ENCODE data around the gene C10orf88.

Gene C10orf88

GRCh38 chr10:122953902-122954730, at the start of gene C10orf88:
Gene C10orf88 (minus strand): TSS chr10:122954227. CDS start chr10:122954178, 49 bp downstream.
- DNase-seq (ENCODE audit: low spot score in 2 of 2) (peak; percentile 87 to 97), ATAC-seq (peak; percentile 98)
- Mint-ChIP-seq H3K27ac (peak within 1 kb of the TSS; percentile 94), H3K4me1 (peaks cover 23% of the 10 kb centered on the region), H3K36me3 (peaks cover 35% of the 10 kb centered on the region), H3K4me3 (peak within 1 kb of the TSS; percentile 89), H3K9me3 (no peaks in the 10 kb centered on the region)

DNA sequence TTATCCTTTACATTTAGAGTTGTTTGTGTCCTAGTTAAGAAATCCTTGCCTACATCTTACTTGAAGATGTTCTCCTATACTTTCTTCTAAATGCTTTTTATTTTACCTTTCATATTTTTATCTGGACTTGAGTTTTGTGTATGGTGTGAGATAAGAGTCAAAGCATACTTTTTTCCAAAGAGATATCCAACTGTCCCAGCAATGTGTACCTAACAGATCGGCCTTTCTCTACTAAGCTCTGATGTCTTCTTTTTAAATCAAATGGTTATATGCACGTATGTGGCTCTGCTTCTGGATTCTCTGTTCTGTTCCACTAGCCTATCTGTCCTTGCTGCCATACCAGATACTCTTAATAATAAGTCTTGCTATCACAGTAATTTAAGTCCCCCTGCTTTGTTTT, 47.3 kb upstream of the C10orf88 start:
- DNase-seq (ENCODE audit: low spot score in 2 of 2) (no peak), ATAC-seq (no peak)
- Mint-ChIP-seq H3K36me3 (peaks cover 44% of the 10 kb centered on the region), H3K27ac (peak overlapping the region; percentile 67), H3K4me3 (no peak overlapping the region), H3K4me1 (peaks cover 46% of the 10 kb centered on the region), H3K9me3 (no peaks in the 10 kb centered on the region)

DNA sequence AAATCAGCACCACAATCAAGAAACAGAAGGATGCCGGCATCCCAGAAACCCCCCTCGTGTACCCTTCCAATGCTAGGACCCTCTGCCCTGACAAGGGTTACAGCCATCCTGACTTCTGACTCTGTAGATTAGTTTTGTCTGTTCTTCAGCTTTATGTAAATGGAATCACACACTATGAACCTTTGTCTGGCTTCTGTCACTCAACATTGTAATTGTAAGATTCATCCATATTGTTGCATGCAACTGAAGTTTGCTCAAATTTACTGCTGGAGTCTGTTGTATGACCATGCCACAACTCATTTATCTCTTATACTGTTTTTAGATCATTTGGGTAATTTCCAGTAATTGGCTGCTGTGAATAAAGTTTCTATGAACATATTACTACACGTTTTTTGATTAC, 46.1 kb upstream of the C10orf88 start:
- no peaks in the 10 kb centered on the region for H3K9me3 Mint-ChIP-seq
- DNase-seq (ENCODE audit: low spot score in 2 of 2) = no peak
- peaks cover 40% of the 10 kb centered on the region for H3K4me1 Mint-ChIP-seq
- no peak overlapping the region for H3K4me3 Mint-ChIP-seq
- peak; percentile 21 for ATAC-seq
- H3K36me3 Mint-ChIP-seq = peaks cover 52% of the 10 kb centered on the region
- H3K27ac Mint-ChIP-seq = no peak overlapping the region

GRCh38 chr10:122999347-122999746, 45.3 kb upstream of the C10orf88 start:
- peak; percentile 58 for ATAC-seq
- no peak for DNase-seq (ENCODE audit: low spot score in 2 of 2)
- no peak overlapping the region for H3K4me3 Mint-ChIP-seq
- H3K36me3 Mint-ChIP-seq = peaks cover 56% of the 10 kb centered on the region
- H3K27ac Mint-ChIP-seq = no peak overlapping the region
- peaks cover 40% of the 10 kb centered on the region for H3K4me1 Mint-ChIP-seq
- H3K9me3 Mint-ChIP-seq = no peaks in the 10 kb centered on the region

DNA sequence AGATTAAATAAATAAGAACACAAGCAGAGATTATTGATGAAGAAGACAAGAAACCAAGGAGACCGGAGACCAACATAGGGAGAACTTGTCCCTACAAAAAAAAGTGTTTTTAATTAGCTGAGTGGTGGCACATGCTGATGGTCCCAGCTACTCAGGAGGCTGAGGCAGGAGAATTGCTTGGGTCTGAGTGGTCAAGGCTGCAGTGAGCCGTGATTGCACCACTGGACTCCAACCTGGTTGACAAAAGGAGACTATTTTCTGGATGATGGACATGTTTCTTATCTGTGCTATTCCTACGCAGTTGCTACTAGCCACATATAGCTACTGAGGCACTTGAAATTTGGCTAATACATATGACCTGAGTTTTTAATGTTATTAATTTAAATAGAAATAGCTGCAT, 44.9 kb upstream of the C10orf88 start:
- H3K9me3 Mint-ChIP-seq = no peaks in the 10 kb centered on the region
- H3K4me1 Mint-ChIP-seq = peaks cover 37% of the 10 kb centered on the region
- ATAC-seq (no peak), DNase-seq (ENCODE audit: low spot score in 2 of 2) (no peak)
- no peak overlapping the region for H3K4me3 Mint-ChIP-seq
- H3K27ac Mint-ChIP-seq = peak overlapping the region; percentile 40
- H3K36me3 Mint-ChIP-seq = peaks cover 56% of the 10 kb centered on the region

DNA sequence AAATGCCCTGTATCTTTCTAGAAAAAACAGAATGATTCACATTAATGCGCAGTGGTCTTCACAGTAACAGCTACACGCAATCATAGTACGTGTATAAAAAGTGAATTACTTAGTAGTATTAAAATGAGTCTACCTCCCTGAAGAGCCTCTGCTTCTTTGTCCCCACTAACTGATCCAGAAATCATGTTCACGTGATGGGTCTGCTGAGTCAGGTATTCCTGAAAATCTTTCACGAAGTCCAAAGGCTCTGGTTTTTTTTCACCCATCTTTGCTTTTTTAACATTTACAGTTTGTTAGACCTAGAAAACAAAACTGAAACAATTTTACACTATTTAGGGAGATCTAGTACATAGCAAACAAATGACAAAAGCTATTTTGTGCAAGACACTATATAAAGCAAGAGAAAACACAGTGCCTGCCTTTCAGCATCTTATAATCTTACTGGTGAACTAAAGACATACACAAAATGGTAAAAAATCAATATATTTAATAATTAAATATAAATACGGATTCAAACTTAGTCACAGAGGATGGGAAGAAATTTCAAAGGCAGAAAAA, 44.4 kb upstream of the C10orf88 start:
- peaks cover 33% of the 10 kb centered on the region for H3K4me1 Mint-ChIP-seq
- no peak for ATAC-seq
- H3K27ac Mint-ChIP-seq = peak overlapping the region; percentile 40
- H3K9me3 Mint-ChIP-seq = no peaks in the 10 kb centered on the region
- H3K36me3 Mint-ChIP-seq = peaks cover 60% of the 10 kb centered on the region
- H3K4me3 Mint-ChIP-seq = no peak overlapping the region
- no peak for DNase-seq (ENCODE audit: low spot score in 2 of 2)

GRCh38 chr10:122997864-122998263, 43.8 kb upstream of the C10orf88 start:
- Mint-ChIP-seq H3K4me3 (no peak overlapping the region), H3K4me1 (peaks cover 33% of the 10 kb centered on the region), H3K36me3 (peaks cover 65% of the 10 kb centered on the region), H3K9me3 (no peaks in the 10 kb centered on the region), H3K27ac (peak overlapping the region; percentile 40)
- DNase-seq (ENCODE audit: low spot score in 2 of 2) (no peak), ATAC-seq (no peak)

DNA sequence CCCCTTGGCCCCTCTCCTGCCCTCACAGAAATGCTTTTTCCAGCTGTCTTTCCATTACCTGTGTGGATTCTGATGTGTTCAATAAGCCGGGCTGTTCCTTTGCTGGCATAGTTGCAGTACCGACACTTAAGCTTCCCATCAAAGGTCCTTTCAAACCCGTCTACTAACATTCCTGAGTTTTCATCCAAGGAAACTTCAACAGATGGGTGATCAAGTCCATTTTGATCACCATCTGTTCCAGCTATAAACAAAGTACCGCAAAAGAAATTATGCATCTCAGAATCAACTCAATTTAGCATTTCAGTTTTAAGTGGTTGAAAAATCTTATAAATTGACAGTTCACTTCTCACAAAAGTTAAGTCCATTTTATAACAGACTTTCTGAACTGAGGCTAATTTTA, 41.9 kb upstream of the C10orf88 start:
- peaks cover 78% of the 10 kb centered on the region for H3K36me3 Mint-ChIP-seq
- H3K4me3 Mint-ChIP-seq = no peak overlapping the region
- H3K4me1 Mint-ChIP-seq = peaks cover 20% of the 10 kb centered on the region
- ATAC-seq (no peak), DNase-seq (ENCODE audit: low spot score in 2 of 2) (no peak)
- no peaks in the 10 kb centered on the region for H3K9me3 Mint-ChIP-seq
- peak overlapping the region; percentile 44 for H3K27ac Mint-ChIP-seq

DNA sequence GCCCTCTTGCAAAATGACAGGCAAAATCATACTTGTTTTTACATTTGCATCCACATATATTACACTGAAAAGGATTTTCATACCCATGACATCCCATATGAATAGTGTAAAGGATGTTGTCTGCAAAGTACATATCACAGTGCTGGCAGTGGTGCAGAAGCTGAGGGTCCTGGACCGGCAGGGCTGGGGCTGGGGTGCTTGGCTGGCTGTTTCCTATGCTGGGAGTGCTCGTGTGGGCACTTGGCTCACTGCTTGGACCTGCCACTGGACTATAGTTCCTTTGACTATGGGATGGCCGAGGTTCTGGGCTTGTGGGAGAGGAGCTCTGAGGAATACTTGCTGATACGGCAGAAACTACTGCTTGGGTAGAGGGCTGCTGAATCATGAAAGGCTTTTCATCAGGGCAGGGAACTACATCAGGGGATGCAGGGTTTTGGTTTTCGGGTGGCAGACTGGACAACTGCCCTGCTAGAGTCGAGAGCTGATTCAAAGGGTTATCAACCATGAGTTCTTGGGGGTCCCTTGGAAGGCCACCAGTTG, 39.8 kb upstream of the C10orf88 start:
- Mint-ChIP-seq H3K4me1 (no peaks in the 10 kb centered on the region), H3K36me3 (peaks cover 83% of the 10 kb centered on the region), H3K9me3 (no peaks in the 10 kb centered on the region), H3K4me3 (no peak overlapping the region), H3K27ac (no peak overlapping the region)
- ATAC-seq (no peak), DNase-seq (ENCODE audit: low spot score in 2 of 2) (no peak)

GRCh38 chr10:122992031-122992585, 38.1 kb upstream of the C10orf88 start:
- Mint-ChIP-seq H3K27ac (no peak overlapping the region), H3K9me3 (no peaks in the 10 kb centered on the region), H3K36me3 (peaks cover 76% of the 10 kb centered on the region), H3K4me1 (no peaks in the 10 kb centered on the region), H3K4me3 (no peak overlapping the region)
- ATAC-seq (no peak), DNase-seq (ENCODE audit: low spot score in 2 of 2) (no peak)

DNA sequence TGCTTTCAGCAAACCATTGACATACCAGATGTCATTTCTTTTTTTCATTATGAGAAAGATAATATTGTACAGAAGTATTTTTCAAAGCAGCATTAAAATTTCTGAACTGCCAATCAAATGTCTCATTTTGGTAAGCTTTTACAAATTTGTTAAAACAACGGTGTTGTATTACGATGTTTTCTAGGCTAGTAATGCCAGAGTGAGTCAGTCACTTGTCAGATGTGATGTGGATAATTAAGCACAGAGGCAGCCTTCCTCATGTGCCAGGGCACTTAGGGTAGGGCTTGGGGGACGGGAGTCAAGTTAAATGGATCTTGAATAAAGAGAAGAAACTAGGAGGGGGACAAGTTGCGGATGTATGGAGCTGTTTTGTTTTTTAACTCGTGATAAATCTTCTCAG, 36.3 kb upstream of the C10orf88 start:
- Mint-ChIP-seq H3K36me3 (peaks cover 61% of the 10 kb centered on the region), H3K4me1 (no peaks in the 10 kb centered on the region)
- DNase-seq (ENCODE audit: low spot score in 2 of 2) = no peak

DNA sequence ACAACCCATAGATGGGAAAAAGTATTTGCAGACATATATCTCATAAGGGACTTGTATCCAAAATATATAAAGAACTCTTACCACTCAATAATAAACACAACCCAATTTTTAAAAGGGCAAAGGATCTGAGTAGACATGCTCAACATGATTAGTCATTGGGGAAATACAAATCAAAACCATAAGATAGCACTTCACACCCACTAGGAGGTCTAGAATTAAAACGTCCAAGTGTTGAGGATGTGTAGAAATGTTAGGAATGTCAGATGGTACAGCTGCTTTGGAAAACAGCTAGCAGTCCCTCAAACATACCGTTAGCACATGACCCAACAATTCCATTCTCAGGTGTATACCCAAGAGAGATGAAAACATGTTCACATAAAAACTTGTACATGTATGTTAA, 34.5 kb upstream of the C10orf88 start:
- H3K27ac Mint-ChIP-seq = no peak overlapping the region
- ATAC-seq (no peak), DNase-seq (ENCODE audit: low spot score in 2 of 2) (no peak)
- no peaks in the 10 kb centered on the region for H3K9me3 Mint-ChIP-seq
- H3K36me3 Mint-ChIP-seq = peaks cover 50% of the 10 kb centered on the region
- no peak overlapping the region for H3K4me3 Mint-ChIP-seq
- H3K4me1 Mint-ChIP-seq = no peaks in the 10 kb centered on the region

More for the DNA sequence above, 36.3 kb upstream of the C10orf88 start:
- no peak overlapping the region for H3K4me3 Mint-ChIP-seq
- no peaks in the 10 kb centered on the region for H3K9me3 Mint-ChIP-seq
- ATAC-seq = no peak
- H3K27ac Mint-ChIP-seq = peak overlapping the region; percentile 59

DNA sequence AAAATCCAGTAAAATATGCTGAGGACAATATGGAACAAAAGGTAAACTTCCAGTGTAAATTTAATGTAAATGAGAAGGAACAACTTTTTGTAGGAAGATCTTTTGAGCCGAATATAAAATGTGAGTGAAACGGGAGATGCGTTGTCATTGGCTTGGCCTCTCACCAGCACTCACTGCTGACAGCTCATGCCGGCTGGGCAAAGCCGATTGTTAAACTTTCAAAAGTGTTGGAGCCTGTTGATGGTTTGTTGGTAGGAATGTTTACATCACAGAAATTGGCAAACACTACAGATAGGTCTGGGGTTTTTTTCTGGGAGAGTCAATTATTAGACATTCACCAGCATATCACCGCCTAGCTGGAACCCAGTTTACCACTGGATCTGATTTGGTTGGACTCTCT, 32.3 kb upstream of the C10orf88 start:
- Mint-ChIP-seq H3K27ac (no peak overlapping the region), H3K36me3 (peaks cover 30% of the 10 kb centered on the region), H3K4me3 (no peak overlapping the region), H3K9me3 (no peaks in the 10 kb centered on the region), H3K4me1 (peaks cover 2% of the 10 kb centered on the region)
- ATAC-seq (no peak), DNase-seq (ENCODE audit: low spot score in 2 of 2) (no peak)

- peak overlapping the region; percentile 9 for H3K27ac Mint-ChIP-seq
- DNase-seq (ENCODE audit: low spot score in 2 of 2) = no peak
Measured at GRCh38 chr10:122984708-122985107, 30.7 kb upstream of the C10orf88 start.

DNA sequence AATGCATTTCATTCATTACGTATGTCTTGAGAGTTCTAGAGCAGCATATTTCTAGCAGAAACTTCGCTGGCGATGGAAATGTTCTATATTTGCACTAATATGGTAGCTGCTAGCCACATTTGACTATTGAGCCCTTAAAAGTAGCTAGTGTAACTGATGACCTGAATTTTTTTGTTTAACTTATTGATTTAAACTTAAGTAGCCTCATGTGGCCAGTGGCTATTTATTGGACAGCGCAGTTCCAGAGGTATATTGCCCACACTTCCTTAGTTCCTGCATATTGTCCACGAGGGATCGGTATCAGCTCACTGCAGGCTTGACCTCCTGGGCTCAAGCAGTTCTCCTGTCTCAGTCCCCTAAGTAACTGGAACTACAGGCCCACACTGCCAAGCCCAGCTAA, 29.9 kb upstream of the C10orf88 start:
- no peak overlapping the region for H3K27ac Mint-ChIP-seq
- ATAC-seq = no peak
- H3K36me3 Mint-ChIP-seq = peaks cover 26% of the 10 kb centered on the region
- H3K9me3 Mint-ChIP-seq = no peaks in the 10 kb centered on the region
- DNase-seq (ENCODE audit: low spot score in 2 of 2) = no peak
- H3K4me3 Mint-ChIP-seq = no peak overlapping the region
- H3K4me1 Mint-ChIP-seq = peaks cover 15% of the 10 kb centered on the region

More at GRCh38 chr10:122984708-122985107, 30.7 kb upstream of the C10orf88 start:
- H3K4me3 Mint-ChIP-seq = no peak overlapping the region
- no peaks in the 10 kb centered on the region for H3K9me3 Mint-ChIP-seq
- H3K4me1 Mint-ChIP-seq = peaks cover 14% of the 10 kb centered on the region
- H3K36me3 Mint-ChIP-seq = peaks cover 26% of the 10 kb centered on the region
- no peak for ATAC-seq

Data from stimulated activated effector memory CD8-positive, alpha-beta T cell treated with anti-CD3 and anti-CD28 coated beads, Interleukin-12 subunit alpha, Interleukin-12 subunit beta, amount 100 ng/mL, for 72 hours (primary cell).